Measurements from ENCODE around the gene ARHGAP19.

Gene ARHGAP19

DNA sequence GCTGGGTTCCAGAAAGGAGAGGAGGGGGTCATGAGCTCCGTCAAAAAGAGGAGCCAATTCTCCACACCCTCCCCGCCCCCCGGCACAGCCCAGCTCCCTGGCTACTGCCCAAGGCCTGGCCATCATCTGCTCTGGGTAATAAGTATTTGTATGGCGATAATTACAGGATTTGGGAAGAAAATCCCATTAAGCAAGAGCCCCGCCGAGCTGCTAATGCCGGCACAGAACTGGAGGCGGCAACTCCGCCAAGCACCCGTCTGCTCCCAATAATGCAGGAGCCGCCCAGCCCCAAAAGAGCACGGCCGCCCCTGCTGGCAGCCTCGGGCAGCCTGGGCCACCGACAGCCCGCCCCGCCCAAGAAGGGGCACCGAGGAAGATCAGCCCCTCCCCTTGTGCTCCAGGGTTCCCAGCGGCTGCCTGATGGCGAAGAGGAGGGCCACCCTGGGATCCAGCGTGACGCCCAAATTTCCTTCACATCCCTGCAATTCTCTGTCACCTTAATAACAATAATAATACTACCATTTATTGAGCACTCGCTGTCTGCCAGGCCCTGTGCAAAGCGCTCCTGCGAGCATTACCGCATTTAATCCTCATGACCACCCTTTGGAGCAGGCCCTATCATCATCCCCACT is 112.6 kb downstream of the ARHGAP19 start:
- no peak for DNase-seq (ENCODE audit: low read depth, low spot score)
- H3K4me3 ChIP-seq (ENCODE audit: low read length): no peak overlapping the region

DNA sequence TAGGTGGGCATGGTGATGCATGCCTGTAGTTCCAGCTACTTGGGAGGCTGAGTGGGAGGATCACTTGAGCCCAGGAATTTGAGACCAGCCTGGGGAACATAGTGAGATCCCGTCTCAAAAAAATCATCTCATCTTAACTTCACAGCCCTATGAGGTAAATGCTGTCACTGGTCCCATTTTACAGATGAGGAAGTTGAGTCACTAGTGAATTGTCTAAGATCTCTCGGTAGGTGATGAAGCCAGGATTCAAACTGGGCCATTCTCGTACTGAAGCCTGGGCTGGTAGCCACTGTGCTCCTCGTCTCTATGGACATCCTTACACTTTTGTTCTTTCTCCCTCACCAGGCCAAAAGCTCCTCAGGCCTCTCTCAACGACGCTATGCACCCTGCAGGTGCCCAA is 113.1 kb downstream of the ARHGAP19 start:
- no peak for DNase-seq (ENCODE audit: low read depth, low spot score)
- H3K4me3 ChIP-seq (ENCODE audit: low read length): no peak overlapping the region

DNA sequence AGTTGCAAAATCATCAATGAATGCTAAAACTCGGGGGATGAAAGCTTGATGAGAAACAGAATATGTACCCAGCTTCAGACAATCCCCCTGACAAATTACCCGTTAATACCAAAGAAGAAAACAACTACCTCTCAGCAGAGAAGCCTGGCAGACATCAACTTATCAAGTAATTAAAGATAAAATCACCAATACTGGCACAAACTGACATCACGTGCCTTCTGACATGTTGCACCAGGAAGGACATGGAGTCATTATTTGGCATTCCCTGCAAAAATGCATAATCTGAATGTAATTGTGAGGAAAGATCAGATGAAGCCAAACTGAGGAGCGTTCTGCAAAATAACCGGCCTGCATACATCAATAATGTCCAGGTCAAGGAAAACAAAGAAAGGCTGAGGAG is 114.4 kb downstream of the ARHGAP19 start:
- no peak overlapping the region for H3K4me3 ChIP-seq (ENCODE audit: low read length)
- DNase-seq (ENCODE audit: low read depth, low spot score): no peak

DNA sequence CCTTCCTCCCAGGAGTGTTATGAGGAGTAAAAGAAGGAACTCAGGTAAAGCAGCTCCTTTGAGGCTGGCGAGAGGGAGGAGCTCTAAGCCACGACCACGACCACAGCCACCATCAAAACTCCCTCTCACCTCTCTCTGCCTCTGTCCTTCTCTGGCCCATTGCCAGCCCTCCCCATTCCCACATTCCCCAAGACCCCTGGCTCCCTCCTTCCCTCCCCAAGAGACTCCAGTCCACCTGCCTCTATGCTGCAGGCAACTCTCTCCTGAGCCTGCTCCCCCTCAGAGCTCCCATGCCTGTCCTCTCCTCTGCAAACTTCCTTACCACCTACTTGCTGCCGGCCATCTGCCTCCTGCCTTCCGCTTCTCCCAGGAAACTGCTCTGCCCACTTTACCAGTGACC is 116.2 kb downstream of the ARHGAP19 start:
- H3K4me3 ChIP-seq (ENCODE audit: low read length): no peak overlapping the region
- DNase-seq (ENCODE audit: low read depth, low spot score): no peak

DNA sequence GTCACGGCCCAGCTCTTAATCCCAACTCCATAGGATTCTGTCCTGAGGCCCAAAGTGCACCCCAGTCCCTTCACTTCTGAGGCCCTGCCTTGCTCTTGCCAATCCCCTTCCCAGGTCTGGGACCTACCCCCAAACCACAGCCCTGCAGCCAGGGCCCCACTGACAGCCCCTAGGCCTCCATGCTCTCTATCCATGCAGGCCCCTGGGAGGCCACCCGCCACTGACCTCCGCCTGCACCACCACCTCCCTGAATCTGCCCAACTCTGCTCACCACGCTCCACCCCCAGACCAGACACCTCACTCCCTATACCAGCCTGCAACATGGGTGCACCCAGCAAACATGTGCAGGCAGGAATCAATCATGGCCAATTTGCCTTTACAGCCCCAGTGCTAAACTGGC is 116.9 kb downstream of the ARHGAP19 start:
- H3K4me3 ChIP-seq (ENCODE audit: low read length): no peak overlapping the region
- DNase-seq (ENCODE audit: low read depth, low spot score): no peak

DNA sequence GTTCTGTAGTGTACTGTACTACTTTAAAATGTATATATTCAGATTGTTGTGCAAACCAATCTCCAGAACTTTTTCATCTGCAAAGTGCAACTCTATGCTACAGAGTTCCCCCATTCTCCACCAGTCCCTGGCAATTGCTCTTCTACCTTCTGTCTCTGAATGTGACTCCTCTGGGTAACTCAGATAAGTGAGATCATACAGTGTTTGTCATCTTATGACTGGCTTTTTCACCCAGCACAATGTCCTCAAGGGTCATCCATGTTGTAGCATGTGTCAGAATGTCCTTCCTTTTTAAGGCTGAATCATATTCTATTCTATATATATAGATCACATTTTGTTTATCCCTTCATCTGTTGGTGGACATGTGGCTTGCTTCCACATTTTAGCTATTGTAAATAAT is 117.5 kb downstream of the ARHGAP19 start:
- no peak for DNase-seq (ENCODE audit: low read depth, low spot score)
- no peak overlapping the region for H3K4me3 ChIP-seq (ENCODE audit: low read length)

DNA sequence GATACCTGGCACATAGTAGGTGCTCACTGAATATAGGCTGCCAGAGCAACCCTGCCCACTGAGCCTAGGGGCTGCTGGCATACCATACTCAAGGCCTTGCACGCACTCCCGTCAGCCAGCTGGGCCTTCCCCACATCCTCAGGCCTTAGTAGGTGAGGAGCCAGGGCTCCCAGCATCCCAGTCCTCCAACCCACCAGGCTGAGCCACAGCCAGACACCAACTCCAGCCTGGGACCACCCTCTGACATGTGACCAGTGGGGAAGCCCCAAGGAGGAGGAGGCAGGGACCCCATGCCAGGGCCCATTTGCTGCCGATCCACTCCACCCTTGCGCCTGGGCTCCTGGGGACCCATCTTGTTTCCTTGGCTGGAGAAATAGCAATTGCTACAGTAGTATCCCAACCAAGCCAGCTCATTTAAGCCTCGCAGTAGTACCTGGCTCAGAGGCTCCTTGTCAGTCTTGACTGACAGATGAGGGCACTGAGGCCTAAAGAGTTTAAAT is 118.1 kb downstream of the ARHGAP19 start:
- no peak overlapping the region for H3K4me3 ChIP-seq (ENCODE audit: low read length)
- DNase-seq (ENCODE audit: low read depth, low spot score): no peak

DNA sequence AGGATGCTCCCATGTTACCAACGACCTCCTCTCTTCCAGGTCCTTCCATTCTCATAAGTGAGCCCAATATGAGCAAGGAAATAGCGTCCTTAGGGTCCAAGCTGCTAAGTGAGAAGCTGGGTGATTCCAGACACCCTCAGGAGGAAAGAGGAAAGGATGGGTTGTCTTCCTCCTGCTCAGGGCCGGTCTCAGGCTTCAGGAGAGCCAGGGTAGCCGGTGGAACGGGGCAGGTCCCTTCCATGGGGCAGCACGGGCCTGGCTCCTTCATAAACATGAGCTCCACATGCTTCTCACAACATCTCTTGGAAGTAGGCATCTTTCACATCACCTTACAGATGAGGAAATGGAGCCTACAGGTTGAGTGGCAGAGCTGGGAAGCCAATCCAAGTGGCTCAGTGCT is 119.4 kb downstream of the ARHGAP19 start:
- no peak overlapping the region for H3K4me3 ChIP-seq (ENCODE audit: low read length)
- DNase-seq (ENCODE audit: low read depth, low spot score): no peak

Data from Jurkat, Clone E6-1 (cell line).